Amygdala (tissue), 56 donors: ENCODE measurements around the gene ERAP2.
"Not testable (repeated sequence)": the region's sequence is repeated elsewhere in the genome, so short reads cannot be mapped to it uniquely, and the experiment has no call there.

Experiments
- DNase-seq, 56 donors: peaks; one replicate each; lab custom pipeline; 2025; lab: John Stamatoyannopoulos, UW

ERAP2 gene, protein sequence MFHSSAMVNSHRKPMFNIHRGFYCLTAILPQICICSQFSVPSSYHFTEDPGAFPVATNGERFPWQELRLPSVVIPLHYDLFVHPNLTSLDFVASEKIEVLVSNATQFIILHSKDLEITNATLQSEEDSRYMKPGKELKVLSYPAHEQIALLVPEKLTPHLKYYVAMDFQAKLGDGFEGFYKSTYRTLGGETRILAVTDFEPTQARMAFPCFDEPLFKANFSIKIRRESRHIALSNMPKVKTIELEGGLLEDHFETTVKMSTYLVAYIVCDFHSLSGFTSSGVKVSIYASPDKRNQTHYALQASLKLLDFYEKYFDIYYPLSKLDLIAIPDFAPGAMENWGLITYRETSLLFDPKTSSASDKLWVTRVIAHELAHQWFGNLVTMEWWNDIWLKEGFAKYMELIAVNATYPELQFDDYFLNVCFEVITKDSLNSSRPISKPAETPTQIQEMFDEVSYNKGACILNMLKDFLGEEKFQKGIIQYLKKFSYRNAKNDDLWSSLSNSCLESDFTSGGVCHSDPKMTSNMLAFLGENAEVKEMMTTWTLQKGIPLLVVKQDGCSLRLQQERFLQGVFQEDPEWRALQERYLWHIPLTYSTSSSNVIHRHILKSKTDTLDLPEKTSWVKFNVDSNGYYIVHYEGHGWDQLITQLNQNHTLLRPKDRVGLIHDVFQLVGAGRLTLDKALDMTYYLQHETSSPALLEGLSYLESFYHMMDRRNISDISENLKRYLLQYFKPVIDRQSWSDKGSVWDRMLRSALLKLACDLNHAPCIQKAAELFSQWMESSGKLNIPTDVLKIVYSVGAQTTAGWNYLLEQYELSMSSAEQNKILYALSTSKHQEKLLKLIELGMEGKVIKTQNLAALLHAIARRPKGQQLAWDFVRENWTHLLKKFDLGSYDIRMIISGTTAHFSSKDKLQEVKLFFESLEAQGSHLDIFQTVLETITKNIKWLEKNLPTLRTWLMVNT

DNA sequence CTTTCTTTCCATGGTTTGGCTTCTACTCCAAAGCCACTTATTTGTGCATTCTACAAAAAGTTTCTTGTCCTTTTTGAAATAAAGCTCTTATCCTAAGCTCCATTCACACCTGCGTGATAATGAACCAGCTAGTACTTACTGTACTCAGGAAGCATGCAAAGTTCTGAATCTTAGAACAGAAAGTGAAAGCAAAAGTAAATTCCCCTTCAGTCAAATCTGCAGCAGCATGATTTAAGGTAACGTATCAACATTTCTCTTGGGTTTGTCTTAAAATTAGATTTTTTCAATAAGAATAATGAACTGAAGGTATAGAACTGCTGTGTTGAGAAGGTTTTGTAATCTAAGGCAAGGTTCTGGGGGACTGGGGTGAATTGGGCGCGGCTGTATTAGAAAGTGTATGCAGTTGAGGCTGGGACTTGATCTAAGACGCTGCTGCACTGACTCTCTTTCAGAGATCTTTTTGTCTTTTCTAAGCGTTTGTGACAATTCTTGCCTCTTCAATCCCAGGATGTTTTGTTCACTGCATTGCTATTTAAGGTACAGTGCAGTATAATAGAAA, at the start of gene ERAP2:
TSS of gene ERAP2 (plus strand) at position 209 of the 559 bp plus-strand sequence. CDS start 3,186 bp downstream, outside the sequence.
- peak in 7 of 56 donors; percentile 4 to 47 (median 18) for DNase-seq

DNA sequence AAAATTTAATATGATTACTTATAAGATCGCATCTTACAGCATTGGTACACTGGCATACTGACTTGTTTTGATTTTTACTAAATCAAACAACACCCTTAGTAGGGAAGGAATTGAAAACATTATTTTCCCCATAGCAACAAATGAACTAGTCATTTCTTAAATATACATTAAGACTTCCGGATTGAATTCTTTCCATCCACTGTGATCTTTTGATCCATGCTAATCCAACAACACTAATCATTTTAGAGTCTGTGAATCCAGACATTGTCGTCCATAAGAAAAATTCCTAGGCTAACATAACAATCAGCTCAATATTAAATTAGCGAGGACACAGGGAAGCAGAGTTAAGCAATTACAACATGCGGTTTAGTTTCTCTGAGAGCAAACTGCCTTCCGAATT, 47.0 kb upstream of the ERAP2 start:
- no peak for DNase-seq

DNA sequence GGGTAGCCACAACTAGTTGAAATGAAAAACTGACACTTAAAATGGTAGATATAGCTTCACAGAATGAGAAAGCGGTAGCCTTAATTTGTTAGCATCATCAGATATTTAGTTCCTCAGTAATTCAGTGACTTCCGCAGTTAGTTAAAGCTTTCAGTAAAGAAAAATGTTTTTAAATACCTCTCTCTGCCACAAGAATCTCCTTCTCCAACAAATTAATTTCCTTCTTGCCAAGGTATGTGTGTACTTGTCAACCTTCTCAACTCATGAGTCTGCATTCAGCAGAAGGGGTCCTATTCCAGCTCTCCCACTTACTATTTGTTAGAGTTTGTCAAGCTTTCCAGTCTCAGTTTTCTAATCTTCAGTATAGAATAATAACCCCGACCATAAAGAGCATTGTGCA, 42.3 kb upstream of the ERAP2 start:
- DNase-seq: no peak

DNA sequence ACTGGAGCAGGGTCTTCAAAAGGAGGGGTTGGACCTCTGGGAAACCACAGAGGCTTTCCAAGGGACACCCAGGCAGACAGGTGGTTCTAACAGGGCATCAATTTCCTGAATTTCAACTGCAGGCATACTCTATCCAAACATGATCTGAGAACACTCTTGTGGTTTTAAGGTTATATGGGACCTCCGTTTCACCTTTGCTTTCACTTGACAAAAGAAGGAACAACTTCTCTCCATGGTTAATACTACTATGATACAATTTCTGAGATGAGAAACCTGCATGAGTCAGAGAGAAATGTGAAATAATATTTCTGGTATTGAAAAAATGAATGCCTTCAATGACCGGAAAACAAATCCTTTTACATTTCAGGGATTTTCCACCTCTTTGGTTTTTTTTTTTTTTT, 40.5 kb upstream of the ERAP2 start:
- no peak for DNase-seq

DNA sequence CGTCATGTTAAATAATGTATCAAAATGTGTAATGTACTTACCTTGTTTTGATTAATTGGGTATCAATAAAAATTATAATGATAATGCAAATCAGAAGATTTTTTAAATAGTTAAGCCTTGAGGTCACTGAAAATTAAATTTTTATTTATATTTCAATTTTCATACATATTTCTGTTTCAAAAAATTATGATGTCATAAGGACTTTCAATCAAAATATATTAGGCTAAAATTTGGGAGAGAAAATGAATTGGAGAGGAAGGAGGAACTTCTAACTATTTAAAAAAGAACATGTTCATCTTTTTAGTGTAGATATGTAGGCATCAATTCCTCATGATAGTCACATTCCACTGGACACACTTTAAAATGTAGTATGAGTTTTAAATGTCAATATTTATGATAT, 39.5 kb upstream of the ERAP2 start:
- DNase-seq: no peak

DNA sequence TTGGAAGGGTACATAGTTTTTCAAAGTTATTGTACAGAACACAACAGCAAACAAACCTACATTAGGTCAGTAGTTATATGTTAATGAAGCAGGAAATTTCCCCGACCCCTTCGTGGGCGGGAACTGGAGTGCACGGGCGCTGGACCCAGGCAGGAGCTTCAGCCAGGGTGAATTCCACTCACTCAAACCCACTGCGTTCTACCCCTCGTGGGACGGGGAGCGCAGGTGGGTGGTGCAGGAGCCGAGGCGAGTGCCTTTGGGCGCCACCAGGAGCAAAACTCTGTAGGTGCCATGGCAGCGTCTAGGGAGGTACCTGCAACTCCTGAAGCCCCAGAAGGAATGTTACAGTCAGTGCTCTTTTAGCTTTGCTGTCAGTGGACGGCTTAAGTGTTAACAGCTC, 39.0 kb upstream of the ERAP2 start:
- no peak for DNase-seq

DNA sequence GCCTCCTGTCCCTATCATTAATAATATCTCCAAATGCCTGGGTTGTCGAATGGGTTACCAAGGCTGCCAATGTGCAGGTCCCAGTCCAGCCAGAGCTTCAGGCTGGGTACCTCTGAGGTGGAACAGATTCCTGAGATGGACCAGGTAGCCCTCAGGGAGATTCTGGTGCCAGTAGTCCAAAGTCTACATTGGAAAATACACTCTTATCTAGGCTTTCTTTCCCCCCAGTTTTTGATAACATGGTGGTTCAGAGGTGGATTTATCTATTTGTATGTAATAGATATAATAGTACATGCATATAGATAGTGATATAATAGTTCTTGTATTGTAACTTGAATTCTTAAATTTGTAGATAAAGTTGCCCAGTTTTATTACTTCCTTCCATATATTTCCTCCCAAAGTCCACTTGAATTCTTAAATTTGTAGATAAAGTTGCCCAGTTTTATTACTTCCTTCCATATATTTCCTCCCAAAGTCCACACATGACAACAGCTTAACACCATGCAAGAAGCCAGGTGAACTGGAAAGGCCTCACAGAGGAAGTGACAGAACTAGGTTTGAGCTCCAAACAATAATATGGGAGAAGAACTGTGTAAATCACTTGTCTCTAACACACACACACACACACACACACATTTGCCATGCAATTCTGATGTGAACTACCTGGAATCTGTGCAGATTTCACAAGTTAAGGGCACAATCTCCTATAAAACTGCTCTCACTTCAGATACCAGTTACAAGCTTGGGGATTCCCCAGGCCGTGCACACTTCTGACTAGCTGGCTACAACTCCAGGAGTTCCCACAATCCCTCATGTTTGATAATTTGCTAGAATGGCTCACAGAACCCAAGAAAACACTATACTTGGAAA, 37.9 kb upstream of the ERAP2 start:
- DNase-seq: no peak

DNA sequence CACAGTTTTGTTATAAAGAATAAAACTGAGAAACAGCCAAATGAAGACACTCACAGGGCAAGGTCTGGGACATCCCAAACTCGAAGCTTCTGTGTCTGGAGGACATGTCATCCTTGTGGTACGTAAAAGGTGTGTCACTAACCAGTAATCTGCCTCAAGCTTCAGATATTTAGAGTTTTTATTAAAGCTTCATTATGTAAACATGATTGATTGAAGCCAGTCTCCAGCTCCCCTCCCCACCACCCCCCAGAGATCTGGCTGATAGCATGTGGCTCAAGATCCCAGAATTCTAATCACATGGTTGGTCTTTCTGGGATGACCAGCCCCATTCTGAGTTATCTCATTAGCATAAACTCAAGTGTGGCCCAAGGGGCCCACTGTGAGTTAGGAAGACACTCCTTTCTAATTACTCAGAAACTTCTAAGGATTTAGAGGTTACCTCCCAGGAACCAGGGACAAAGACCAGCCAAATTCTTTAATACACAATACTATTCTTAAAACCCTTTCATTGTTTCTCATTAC, 37.2 kb upstream of the ERAP2 start:
- no peak for DNase-seq

DNA sequence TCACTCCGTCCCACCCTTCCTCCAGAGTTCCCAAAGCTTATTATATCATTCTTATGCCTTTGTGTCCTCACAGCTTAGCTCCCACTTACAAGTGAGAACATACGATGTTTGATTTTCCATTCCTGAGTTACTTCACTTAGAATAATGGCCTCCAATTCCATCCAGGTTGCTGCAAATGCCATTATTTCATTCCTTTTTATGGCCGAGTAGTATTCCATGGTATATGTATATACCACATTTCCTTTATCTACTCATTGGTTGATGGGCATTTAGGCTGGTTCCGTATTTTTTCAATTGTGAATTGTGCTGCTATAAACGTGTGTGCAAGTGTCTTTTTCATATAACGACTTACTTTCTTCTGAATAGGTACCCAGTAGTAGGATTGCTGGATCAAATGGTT, 34.4 kb upstream of the ERAP2 start:
- not testable (repeated sequence) for DNase-seq

DNA sequence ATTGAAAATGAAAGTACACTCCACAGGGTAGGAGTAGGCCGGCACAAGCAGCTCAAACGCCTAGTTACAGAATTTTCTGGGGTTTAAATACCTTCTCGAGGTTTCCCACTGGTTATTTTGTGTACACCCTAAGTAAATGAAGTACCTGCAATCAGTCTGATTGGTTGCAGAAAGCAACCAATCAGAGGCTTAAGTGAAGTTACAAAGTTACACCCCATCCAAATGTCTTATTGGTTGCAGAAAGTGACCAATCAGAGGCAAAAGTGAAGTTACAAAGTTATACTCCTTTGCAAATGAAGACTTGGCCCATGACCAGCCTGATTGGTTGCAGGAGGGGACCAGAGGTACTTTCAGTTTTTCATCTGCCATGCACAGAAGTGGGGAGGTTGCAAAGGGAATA, 33.2 kb upstream of the ERAP2 start:
- no peak for DNase-seq

DNA sequence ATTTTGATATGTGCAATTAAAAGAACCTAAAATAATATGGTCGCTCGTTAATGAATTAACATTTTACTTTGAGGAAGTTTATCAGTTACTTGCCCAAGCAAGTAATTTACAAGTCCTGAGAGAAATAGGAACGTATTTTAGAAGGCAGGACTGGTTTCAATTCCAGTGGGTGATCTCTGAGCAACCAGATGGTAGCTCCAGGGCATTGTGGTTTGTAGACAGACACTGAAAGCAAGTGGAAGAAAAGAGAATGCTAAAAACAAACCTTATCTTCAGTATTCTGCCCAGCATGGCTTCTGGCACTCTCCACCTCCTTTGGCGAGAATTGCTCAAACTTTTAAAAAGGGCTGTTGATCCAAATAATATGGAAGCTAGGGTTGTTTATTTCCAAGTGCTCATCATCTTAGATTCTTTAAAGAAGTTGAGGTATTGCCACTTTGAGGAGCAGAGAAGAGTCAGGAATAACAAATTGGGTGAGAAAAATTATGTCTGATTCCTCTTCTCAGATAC, 31.8 kb upstream of the ERAP2 start:
- DNase-seq: no peak

DNA sequence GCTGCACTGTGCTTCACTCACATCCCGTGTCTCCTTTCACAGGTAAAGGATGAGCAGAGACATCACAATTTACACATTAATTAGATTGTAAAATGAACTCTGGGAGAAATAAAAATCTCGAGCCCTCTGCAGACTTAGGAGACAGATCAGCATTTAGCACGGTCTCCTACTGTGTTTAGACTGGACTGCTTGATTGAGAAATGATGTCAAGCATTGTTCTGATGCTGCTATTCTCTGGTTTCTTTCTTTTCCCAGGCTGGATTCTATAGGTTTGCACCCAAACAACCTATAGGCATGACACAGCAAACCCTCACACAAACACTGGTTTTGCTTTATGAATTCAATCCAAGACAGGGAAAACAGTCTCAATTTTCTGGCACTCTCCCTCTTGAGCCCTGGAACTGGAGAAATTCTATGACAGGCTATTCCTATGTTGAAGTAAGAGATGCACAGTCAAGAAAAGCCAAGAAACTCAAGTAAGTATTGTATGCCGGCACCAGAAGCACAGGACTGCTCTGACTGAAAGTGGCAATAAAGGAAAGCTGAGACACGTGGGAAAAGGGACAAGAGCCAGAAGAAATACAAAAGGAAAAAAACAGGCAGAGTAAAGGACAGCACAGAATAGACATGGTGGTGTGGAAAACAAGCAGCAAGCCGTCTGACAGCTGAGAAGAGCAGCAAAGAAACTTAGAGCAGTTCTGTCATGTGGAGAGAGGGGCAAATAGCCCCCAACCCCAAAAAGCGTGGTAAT, 24.8 kb upstream of the ERAP2 start:
- no peak for DNase-seq

DNA sequence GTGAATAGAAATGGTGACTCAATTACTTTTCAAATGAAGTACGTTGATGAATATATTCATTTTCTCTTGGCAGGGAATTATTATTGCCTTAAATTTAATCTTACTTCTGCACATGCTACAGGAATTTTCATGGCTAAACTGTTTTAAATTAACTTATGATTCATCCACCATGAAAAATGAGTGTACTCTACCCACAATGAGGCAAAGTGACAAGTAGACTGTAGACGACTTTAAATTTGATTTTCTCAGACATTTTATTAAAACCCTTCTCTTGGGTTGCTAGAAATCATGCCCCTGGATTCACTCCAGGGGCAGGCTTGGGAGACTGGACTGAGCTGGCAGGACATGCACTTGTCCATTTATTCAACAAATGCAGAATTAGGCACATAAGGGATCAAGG, 23.5 kb upstream of the ERAP2 start:
- no peak for DNase-seq

DNA sequence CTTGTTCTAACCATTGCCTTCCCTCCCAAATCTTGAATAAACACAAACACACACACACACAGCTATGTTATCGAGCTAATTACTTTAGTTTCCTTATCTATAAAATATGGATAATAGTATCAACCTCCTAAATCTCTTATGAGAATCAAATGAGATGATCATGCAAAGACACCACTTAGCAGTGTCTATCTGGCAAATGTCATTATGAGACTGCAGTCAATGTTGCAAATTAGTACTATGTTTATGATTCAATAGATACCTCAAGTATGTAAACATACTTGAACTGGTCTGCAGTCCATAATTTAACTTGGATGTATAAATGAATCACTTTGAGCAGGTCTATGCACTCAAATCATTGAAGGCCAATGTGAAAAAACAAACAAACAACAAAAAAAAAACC, 22.2 kb upstream of the ERAP2 start:
- no peak for DNase-seq

DNA sequence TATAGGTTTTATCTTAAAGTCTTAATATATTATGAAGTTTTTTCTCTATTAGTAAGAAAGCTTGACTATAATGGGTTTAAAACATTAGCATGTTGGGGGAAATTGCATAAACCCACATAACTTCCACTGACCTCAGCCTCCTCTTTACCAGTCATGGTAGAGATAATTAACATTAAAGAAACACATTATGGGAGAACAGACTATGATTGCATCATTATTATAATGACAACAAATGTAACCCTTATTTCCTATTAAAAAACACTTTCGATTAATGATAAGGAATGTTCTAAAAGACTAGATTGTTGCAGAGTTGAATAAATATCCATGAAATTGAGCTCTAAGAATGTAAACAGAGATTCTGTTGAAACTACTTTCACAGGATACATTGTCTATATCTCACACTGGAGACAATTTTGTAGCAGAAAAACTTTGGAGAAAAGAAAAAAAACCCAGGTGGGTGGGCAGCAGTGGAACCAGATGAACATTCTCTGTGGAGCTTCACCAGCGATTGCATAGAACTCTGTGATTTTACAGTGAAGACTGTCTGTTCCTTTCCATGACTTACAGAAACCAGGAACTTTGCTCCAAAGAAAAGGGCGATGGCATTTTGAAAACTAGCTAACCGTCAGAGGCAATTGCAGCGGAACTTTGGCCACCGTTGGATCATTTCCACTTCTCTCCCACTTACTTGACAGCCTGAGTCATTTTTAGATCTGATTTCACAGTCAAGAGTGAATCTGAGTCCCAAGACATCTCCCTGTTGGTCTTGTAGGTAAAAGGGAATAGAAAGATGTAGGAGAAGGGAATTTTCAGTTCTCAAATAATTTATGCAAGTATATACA, 21.0 kb upstream of the ERAP2 start:
- DNase-seq: peak in 1 of 56 donors; percentile 34

DNA sequence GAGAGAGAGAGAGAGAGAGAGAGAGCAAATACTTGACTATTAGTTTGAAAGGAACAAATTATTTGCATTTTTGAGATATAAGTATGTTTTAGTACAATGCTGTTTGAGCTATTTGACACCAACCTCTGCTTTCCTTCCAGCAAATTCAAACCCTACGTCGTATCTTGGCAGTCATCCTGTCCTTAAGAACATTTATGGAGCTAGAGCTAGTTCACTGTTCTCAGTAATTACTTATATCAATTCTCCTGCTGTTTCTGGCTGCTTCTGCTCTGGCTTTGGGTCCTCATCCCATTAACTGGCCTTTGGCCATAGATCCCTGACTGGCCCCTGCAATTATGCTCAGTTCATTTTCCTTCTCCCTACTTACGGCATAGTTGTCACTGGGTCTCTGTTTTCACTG, 19.9 kb upstream of the ERAP2 start:
- no peak for DNase-seq

DNA sequence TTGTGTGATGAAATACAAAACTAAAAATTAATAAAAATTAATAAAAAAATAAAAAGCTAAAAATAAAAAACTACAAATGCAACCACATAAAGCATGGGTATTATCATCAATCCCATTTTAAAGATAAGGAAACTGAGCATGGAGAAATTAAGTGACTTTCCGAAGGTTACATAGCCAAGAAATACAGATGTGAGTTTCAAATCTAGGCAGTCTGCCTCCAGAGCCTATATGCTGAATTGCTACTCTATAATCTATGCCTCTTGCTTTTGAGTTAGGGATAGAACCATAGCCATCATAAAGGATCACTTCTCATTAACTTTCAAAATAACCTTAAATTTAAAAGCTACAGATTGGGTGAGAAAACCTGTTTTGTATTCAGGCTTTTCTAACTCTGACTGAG, 18.8 kb upstream of the ERAP2 start:
- DNase-seq: no peak

DNA sequence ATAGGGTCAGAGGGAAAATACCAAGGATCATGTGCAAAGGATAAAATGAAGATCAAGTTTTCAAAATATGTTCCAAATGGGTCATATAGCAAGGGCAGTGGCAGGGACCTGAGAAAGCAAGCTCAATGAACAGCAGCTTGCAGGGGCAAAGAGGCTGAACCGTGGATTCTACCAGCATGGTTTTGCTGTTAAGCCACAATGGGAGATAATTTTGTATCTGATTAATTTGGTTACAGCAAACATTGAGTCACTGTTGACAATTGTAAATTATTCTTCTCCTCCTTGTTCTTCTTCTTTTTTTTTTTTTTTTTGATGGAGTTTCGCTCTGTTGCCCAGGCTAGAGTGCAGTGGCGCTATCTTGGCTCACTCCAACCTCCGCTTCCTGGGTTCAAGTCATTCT, 18.4 kb upstream of the ERAP2 start:
- no peak for DNase-seq
